GM19099 (cell line): Measurements from ENCODE around the gene ELAVL1.

Experiments
- POLR2A ChIP-seq: IDR thresholded peaks from 3 replicates; pipeline ENCODE4 v1.6.1; 2011; ENCODE audit warnings: low read depth; ENCODE audit not compliant: insufficient read length; ENCODE audit errors: extremely low read depth

The ELAVL1 gene

DNA sequence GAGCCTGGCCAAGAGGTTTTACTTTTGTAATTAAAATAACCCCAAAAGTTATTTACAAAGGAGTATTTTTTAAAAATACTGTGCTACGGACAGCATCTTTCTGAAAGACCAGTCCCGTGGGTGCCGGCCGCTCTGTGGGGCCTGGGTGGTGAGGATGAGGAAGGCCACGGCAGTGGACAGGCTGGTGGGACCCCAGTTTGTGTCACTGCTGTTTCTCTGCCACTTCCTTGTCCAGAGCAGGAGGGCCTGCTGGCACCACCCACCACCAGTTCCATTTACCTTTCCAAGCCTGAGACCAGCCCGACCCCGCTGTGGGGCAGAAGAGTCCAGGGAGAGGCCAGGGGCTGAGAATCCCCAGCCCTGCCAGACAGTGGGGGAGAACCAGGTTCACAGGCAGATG is 23.8 kb downstream of the ELAVL1 start:
- no peak for TF ChIP-seq POLR2A

DNA sequence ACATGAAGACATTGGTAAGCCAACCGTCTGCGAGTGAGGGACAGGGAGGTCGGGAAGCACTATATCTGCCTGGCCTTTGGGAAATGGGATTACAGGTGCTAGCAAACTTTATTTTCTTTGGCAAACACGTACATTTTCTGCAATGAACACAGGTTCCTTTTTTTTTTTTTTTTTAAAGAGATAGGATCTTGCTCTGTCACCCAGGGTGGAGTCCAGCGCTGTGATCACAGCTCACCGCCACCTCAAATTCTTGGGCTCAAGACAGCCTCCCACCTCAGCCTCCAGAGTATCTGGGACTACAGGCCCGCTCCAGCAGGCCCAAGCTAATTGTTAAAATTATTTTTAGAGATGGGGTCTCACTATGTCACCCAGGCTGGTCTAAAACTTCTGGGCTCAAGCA is 24.2 kb downstream of the ELAVL1 start:
- TF ChIP-seq POLR2A, result no peak

DNA sequence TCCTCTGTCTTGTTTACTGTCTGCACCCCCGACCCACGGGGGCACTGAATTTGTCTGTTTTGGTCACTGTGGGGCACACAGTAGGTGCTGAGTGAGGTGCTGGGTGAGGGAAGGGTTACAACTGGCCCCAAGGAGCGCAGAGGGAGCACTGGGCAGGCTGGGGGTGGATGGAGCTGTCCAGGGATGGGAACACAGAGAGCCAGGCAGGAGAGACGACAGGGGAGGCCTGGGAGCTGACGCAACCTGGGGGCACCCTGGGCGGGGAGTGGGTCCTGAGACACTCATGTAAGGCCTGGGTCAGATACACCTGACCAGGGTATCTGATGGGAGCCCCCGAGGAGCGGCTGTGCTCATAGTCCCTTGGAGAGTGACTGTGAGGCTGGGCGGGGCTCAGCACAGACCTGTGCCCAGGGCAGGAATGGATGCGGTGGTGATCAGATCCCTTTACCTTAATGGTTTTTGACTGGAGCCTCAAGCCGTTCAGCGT is 24.8 kb downstream of the ELAVL1 start:
- TF ChIP-seq POLR2A, result no peak

DNA sequence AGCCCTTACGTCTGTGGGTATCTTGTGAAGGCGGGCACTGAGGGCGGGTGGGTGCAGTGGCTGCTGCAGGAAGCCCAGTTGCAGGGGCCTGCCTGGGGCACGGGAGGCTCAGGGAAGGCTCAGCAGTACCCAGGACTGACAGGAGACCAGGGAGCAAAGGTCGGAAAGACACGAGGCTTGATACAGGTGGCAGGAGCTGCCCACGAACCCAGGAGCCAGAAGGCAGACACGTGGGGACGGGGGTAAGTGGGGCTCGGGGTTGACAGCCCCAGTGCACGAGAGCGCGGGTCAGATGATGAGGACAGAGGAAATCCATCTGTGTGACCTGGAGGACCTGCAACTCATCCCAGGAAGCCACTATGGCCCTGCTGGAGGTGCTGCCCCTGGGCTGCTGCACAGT is 25.3 kb downstream of the ELAVL1 start:
- no peak for TF ChIP-seq POLR2A

DNA sequence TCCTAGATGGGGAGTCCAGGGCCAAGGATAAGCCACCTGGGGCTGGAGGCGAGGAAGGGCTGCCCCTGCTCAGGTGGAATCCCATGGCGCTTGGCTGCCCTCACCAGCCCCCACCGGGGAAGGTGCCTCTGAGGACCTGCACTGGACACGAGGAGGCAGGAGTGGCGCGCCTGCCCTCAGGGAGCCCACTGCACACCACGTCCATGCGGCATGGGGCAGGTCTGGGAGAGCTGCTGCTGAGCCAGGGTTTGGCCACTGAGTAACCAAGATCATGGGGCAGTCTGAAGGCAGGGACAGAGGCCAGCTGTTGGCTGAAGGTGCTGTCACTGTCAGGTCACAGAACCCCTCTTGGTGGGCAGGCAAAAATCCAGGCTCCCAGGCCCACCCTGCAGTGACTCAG is 25.9 kb downstream of the ELAVL1 start:
- TF ChIP-seq POLR2A, result no peak

DNA sequence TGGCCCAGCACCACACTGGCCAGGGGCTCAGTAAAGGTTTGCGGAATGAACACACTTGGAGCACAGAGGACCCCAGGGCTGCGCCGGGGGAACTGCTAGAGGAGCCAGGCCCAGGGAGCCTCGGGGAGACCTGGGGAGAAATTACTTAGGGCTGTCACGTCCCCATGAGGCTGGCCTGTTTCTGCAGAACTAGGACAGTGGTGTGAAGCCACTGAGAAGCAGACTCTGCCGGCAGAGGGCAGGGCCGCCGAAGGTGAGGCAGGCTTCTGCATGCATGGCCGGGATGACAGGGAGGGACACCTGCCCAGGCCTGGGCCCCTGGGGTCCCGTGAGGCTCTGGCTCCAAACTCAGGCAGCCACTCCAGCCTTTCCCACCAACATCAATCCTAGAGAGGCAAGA is 26.4 kb downstream of the ELAVL1 start:
- TF ChIP-seq POLR2A, result no peak

DNA sequence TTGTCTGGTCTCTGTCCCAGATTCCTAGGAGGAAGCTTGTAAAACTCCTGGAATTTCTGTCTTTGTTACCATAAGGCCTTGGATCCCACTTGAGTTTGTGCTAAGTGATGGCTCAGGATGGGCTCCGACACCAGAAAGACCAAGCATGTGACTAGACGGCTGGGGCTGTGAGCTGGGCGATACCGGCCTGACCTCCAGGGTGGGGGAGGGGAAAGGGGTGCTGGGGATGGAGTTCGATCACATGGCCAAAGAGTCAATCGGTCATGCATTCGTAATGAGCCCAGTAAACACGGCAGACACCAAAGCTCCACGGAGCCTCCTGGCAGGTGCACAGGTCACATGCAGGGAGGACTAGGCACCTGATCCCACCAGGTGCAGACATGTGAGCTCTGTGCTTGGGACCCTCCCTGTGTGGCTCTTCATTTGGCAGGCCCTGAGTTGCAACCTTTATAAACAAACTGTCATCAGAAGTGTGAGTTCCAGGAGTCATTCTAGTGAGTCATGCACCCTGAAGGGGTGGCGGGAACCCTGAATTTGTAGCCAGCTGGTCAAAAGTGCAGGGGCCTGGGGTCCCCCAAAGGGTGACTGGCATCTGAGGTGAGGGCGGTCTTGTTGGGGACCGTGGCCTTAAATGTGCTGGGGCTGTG is 27.1 kb downstream of the ELAVL1 start:
- TF ChIP-seq POLR2A, result no peak

DNA sequence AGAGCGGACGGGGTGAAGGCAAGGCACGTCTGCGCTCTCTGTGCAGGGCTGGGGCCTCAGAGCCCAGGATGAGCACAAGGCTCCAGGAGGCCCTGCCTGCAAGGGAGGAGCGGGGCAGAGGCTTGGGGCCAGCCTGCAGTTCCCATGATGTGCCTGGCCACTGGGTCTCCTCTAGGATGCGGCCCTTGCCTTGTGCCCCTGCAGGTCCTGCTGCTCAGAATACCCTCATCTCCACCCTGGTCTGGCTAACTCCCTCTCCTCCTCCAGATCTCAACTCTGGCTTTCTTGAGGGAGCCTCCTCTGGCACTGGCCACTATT is 27.8 kb downstream of the ELAVL1 start:
- TF ChIP-seq POLR2A, result no peak

DNA sequence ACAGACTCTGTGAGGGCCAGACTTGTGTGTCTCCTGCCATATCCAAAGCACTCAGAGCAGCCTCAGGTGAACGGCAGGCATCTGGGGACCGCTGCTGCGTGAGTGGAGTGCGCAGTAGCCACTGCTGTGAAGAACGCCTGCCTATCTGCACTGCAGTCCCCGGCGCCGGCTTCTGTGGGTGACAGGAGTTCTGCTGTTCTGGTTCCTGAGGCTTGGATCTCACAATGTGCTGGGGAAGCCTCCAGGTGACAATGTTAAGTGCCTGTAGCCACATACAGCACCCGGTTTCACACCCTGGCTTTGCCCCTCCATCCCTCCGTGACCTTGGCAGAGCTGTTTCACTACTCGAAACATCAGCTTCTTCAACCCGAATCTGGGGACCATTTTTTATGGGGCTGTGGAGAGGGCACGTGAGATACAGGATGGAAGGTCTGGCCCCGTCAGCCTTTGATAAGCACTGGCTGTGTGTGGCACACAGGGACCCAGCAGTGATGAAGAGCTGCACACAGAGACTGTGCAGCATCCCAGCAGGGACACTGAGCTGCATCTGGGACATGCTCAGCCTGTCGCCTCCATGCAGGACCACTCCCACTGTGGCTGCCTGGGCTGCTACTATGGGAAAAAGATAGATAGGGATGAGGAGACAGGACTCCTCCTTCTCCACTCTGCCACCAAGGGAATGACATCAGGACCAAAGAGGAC is 28.3 kb downstream of the ELAVL1 start:
- no peak for TF ChIP-seq POLR2A

DNA sequence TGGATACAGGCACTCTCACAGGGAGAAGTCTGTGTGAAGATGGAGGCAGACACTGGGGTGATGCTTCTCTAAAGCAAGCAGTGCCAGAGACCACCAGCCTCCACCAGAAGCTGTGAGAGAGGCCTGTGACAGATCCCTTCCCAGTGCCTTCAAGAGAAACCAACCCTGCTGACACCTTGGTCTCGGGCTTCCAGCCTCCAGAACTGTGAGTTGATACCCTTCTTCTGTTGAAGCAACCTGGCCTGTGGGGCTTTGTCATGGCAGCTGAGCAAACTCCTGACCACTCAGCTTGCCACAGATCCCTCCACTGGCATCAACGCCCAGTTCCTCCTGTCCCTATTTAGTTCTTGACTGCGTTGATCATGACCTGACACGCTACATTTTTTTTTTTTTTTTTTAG is 29.0 kb downstream of the ELAVL1 start:
- TF ChIP-seq POLR2A, result no peak

DNA sequence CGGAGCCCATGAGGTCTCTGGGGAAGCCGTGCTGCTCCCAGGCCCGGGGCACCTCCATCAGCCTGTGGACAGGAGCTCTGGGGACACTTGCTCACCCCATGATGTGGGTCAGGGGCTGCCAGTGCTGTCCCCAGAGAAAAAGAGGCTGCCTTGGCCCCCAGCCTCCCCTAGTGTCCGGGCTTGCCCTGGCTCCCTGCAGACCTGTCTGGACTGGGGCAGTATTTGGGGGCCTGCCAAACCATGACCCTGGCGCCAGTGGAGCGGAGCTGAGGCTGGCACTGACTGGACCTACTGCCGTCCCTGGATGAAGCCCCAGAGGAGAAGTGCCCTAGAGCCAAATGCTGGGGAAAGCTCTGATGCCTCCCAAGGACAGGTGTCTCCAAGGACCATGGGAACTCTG is 30.4 kb downstream of the ELAVL1 start:
- no peak for TF ChIP-seq POLR2A

DNA sequence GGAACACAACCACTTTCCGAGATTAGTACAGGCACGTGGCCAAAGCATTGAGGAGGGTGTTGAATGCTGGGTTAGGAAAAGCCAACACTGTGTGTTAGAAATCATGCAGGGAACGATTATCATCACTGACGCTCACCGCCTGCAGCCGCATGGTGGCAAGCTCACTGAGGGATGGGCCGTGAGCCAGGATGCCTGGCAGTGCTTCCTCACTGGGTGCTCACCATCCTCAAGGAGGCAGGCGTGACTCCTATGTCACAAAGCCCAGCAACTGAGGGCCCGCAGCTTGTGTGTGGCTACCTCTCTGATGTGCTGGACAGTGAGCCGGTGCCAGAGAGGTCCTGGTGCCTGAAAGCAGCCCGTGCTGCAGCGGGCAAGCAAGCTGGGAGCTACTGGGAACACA is 31.6 kb downstream of the ELAVL1 start:
- TF ChIP-seq POLR2A, result no peak

DNA sequence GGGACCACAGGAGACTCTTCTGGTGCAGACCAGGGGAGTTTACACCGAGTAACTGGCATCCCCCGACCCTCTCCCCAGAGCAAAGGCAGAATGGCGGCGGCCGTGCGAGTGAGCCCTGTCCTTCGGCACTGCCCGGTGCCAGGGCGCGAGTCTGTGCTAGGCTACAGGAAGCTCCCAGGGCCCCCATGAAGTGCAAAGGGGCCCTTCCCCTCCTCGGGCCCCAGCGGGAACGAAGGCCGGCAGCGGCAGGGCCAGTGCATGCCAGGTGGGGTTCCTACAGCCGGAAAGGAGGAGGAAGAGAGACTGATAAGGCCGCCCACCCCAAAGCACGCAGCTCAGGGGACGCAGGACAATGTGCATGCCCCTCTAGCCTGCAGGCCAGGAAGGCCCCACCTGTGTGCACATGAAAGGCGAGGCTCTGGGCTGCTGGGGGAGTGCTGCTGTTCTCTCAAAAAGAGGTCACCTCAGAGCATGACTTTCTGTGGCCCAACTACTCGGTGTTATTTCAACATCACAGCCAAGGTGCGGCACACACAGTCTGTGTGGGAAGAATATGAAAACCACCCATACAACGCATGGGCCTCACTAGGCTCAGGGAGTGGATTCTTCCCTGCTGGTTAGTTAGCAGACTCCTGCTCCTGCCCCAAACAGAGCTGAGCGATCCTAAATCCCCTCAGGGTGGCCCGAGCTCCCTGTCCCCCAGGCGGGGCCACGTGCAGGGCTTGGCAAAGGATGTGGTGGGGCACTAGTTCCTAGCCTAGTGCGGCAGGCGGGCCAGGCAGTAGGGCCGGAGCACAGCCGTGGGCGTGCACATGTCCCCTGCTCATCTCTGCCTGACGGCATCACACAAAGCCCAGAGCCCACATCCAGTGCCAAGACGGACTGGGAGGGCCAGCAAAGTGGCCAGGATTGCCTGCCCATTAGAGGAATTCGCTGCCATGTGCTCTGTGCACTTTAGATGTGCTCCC is 33.6 kb downstream of the ELAVL1 start:
- no peak for TF ChIP-seq POLR2A

DNA sequence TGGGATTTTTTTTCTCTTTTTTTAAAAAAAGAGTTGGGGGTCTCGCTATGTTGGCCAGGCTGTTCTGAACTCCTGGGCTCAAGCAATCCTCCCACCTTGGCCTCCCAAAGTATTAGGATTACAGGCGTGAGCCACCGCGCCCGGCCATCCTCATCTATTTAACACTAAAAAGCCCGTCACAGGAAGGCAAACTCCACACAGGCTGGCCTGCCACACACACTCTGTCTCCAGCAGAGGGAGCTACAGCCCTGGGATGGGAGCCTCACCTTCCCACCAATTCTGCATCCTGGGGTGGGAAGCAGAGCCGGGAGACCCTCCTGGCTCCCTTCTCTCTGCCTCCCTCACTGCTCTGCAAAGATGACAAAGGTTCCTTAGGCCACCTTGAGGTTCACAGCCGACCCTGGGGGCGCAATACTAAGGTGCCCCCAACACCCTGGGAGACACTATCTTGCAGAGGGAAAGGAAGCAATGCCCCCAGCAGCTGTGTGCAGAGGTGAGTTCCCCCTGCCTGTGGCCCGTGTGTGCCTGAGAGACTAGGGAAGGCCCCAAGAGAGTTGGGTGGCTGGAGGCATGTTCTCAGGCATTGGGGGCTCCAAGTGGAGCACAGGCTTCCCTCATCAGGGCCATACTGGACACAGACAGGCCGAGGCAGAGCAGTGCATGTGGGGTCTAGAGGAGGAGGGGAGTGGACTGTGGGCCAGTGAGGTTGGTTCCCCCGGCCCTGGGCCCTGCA is 34.6 kb downstream of the ELAVL1 start:
- no peak for TF ChIP-seq POLR2A

DNA sequence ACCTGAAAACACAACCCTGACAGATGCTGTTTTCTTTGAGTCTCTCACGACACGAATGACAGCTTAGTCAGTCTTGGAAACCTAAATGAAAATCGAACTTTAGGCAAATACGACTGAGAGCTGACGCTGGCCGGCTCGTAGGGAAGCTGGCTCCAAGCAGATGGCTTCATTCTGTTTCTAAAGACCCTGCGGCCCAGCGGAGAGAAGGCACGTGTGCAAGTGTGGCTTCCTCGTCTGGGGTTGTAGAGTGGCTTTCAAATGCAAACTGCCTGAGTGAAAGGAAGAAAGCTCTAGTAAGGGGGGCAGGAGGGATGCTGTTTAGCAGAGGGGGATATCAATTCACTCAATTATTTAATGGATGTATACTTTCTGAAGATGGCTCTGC is 35.9 kb downstream of the ELAVL1 start:
- TF ChIP-seq POLR2A, result no peak
